Prostate gland (tissue), 2 donors: ENCODE results near the gene ANKRD33. TPM values are rescaled to one million over a fixed set of nuclear protein-coding genes. Genes with fewer than 3 reads are reported as not detected.

Experiments
- DNase-seq: peaks from one replicate; pipeline ENCODE4 v3.0.0-alpha.2; 2019; ENCODE audit warnings: low spot score
- H3K27ac ChIP-seq, 2 donors: fragments of 200-600 bp; sonication (generic); 2 replicates each; pipeline ENCODE4 v1.5.1; 2017 to 2019
- H3K27me3 ChIP-seq: fragments of 200-600 bp; sonication (generic); replicated peaks from 2 replicates; pipeline ENCODE4 v1.5.1; 2019; ENCODE audit not compliant: insufficient read depth
- H3K36me3 ChIP-seq, 2 donors: fragments of 200-600 bp; sonication (generic); 1 replicate in 1 of 2; 2 replicates in 1 of 2; pipeline versions ENCODE4 v1.5.1 to v1.8.1; 2017 to 2019
- H3K4me1 ChIP-seq: fragments of 200-600 bp; sonication (generic); replicated peaks from 2 replicates; pipeline ENCODE4 v1.5.1; 2019
- H3K4me3 ChIP-seq, 2 donors: fragments of 200-600 bp; sonication (generic); 2 replicates each; pipeline ENCODE4 v1.5.1; 2017 to 2019
- H3K9me3 ChIP-seq: fragments of 200-600 bp; sonication (generic); 2 replicates; pipeline ENCODE4 v1.5.1; 2017
- POLR2A ChIP-seq: fragments of 450-650 bp; IDR thresholded peaks from one replicate; pipeline ENCODE4 v1.6.1; 2016; ENCODE audit warnings: antibody characterized with exemption, mild to moderate bottlenecking
- POLR2AphosphoS5 ChIP-seq: sonication (generic); formaldehyde crosslinking; IDR thresholded peaks from one replicate; pipeline ENCODE4 v1.6.1; 2017; ENCODE audit warnings: antibody characterized with exemption
- WGBS: methylation state at CpG from one replicate; pipeline ENCODE4 v1.1.5; 2018; 5-methylcytosine and 5-hydroxymethylcytosine counted together
- intact Hi-C: fragments of 100-400 bp; cut with DNase I; formaldehyde crosslinking; loops from one replicate; pipeline ENCODE4 v1.14.2; 2022
- total RNA-seq, 2 donors: library from RNA; depleted of rRNA; stranded (reverse); fragments of >200 nt; gene quantifications; one replicate each; pipeline ENCODE4 v1.1.0, GENCODE V29; 2016
- TF ChIP-seq, protein P1 (sequence below), 4 experiments: fragments of 200-600 bp in 2 of 4; fragments of 450-650 bp in 2 of 4; sonication (generic) in 2 of 4; IDR thresholded peaks; 1 replicate in 3 of 4; 2 replicates in 1 of 4; pipeline ENCODE4 v1.5.1; 2016 to 2019; ENCODE audit warnings: antibody characterized with exemption in 4 of 4, mild to moderate bottlenecking in 2 of 4, moderate library complexity in 2 of 4

Gene ANKRD33
- total RNA-seq, 2 donors from 2014 or later: not detected

DNA sequence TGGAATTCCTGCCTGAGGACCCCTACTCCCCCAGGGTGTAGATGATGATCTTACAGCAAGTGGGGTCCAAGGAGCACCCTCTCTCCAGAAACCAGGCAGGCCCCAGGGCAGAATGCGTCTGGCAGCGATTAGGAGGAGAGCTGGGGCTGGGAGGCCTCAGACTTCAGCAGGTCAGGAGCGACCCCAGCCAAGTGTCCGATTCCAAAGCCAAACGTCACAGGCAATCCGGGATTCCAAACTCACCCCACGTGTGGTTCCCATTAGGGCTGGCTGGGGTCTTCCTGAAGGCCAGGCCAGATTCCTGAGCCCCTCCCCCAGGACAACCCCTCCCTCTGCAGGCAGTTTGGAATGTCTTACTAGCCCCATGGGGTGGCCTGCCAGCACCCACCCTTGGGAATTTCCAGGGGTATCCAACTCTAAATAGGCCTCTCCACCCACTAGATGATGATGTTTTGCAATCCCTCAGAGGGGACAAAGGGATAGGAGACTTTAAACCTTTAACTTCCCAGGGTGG, 22.1 kb upstream of the ANKRD33 start:
- no peak overlapping the region for H3K4me3 ChIP-seq
- no peak for DNase-seq
- intact Hi-C loops: no loop called here
- WGBS: 90% methylated on average over 7 of the region's 7 CpGs
- H3K27ac ChIP-seq: no peak overlapping the region
- H3K36me3 ChIP-seq: no peaks in the 10 kb centered on the region
- TF ChIP-seq POLR2A (no peak), POLR2AphosphoS5 (no peak)
- TF ChIP-seq, protein P1, sequence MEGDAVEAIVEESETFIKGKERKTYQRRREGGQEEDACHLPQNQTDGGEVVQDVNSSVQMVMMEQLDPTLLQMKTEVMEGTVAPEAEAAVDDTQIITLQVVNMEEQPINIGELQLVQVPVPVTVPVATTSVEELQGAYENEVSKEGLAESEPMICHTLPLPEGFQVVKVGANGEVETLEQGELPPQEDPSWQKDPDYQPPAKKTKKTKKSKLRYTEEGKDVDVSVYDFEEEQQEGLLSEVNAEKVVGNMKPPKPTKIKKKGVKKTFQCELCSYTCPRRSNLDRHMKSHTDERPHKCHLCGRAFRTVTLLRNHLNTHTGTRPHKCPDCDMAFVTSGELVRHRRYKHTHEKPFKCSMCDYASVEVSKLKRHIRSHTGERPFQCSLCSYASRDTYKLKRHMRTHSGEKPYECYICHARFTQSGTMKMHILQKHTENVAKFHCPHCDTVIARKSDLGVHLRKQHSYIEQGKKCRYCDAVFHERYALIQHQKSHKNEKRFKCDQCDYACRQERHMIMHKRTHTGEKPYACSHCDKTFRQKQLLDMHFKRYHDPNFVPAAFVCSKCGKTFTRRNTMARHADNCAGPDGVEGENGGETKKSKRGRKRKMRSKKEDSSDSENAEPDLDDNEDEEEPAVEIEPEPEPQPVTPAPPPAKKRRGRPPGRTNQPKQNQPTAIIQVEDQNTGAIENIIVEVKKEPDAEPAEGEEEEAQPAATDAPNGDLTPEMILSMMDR (IDR thresholded peaks at IDR 0.05): no peak
- H3K9me3 ChIP-seq: no peaks in the 10 kb centered on the region
- peaks cover 16% of the 10 kb centered on the region for H3K27me3 ChIP-seq
- H3K4me1 ChIP-seq: no peaks in the 10 kb centered on the region

DNA sequence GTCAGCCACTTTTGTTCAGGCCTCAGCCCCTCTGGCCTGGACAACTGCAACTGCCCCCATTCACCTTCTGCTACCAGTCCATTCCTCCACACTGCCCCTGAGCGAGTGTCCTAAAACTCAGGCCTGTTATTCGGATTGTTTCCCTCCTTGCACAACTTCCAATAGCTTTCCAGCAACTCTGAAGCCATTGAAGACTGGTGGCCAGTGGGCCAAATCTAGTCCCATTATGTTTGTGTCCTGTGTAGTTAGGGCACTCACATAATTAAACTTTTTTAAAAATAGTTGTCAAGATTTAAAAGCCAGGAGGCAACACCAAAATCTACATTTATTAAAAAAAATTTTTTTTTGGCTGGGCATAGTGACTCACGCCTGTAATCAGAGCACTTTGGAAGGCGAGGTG, 21.6 kb upstream of the ANKRD33 start:
- Histone ChIP-seq H3K36me3 (no peaks in the 10 kb centered on the region), H3K27ac (no peak overlapping the region), H3K27me3 (peaks cover 16% of the 10 kb centered on the region), H3K4me3 (no peak overlapping the region), H3K4me1 (no peaks in the 10 kb centered on the region), H3K9me3 (no peaks in the 10 kb centered on the region)
- 92% methylated on average over 4 of the region's 4 CpGs for WGBS
- TF ChIP-seq, protein P1 (IDR thresholded peaks at IDR 0.05): no peak
- TF ChIP-seq POLR2A (no peak), POLR2AphosphoS5 (no peak)
- intact Hi-C loops: no loop called here
- no peak for DNase-seq

DNA sequence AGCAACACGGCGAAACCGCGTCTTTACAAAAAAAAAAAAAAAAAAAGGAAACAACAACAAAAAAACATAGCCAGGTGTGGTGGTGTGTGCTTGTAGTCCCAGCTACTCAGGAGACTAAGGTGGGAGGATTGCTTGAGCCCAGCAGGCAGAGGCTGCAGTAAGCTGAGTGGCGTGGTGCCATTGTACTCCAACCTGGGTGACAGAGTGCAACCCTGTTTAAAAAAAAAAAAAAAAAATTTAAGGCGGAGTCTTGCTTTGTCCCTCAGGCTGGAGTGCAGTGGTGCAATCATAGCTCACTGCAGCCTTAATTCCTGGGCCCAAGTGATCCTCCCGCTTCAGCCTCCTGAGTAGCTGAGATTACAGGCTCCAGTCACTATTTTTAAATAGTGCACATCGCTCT, 21.1 kb upstream of the ANKRD33 start:
- no peak overlapping the region for H3K4me3 ChIP-seq
- H3K27me3 ChIP-seq: peaks cover 16% of the 10 kb centered on the region
- intact Hi-C loops: no loop called here
- 95% methylated on average over 8 of the region's 8 CpGs for WGBS
- no peaks in the 10 kb centered on the region for H3K4me1 ChIP-seq
- DNase-seq: no peak
- no peaks in the 10 kb centered on the region for H3K36me3 ChIP-seq
- TF ChIP-seq POLR2A (no peak), POLR2AphosphoS5 (no peak)
- TF ChIP-seq, protein P1 (IDR thresholded peaks at IDR 0.05): no peak
- no peak overlapping the region for H3K27ac ChIP-seq
- H3K9me3 ChIP-seq: no peaks in the 10 kb centered on the region

DNA sequence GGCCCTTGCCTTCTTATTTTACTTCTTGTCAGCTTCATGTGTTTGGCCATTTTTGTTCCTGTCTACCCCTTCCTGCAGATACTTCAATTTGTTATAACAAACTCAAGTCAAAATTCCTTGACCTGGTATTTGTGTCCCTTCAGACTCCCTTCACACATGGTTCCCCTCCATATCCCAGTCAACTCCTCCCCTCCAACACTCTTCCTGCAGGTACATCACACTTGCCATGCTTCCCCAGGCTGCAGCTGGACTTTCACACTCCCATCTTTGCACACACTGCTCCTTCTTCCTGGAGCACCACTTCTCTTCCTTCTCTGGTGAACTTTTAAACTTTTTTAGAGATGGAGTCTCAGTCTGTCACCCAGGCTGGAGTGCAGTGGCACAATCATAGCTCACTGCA, 20.5 kb upstream of the ANKRD33 start:
- Histone ChIP-seq H3K27me3 (peaks cover 16% of the 10 kb centered on the region), H3K9me3 (no peaks in the 10 kb centered on the region), H3K4me3 (no peak overlapping the region), H3K27ac (no peak overlapping the region), H3K4me1 (no peaks in the 10 kb centered on the region), H3K36me3 (no peaks in the 10 kb centered on the region)
- TF ChIP-seq POLR2A: no peak
- no peak for TF ChIP-seq POLR2AphosphoS5
- TF ChIP-seq, protein P1 (IDR thresholded peaks at IDR 0.05): no peak
- intact Hi-C loops: no loop called here
- DNase-seq: no peak

DNA sequence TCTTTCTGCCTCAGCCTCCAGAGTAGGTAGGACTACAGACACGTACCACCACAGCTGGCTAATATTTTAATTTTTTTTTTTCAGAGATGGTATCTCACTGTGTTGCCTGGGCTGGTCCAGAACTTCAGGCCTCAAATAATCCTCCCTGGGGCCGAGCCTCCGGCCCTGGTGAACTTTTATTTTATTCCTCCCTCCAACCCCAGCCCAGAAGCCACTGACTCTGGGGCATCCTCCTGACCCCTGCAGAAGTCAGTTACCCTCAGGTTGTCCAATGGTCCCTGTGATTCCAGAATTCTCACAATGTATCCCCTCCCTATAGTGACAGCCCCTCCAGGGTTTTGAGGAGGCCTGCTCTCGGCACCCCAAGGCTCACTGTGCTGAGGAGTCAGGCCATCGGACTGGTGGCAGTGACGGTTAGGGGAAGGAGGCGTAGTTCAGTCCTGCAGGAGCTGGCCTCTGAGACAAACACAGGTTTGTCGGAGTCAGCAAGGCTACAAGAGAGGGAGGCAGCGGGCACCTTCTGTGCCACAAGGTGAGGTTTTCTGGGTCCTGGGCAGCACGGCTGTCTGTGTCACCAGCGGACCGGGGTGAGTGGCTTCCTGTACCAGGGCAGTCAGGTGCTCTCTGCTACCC, 20.0 kb upstream of the ANKRD33 start:
- H3K4me3 ChIP-seq: no peak overlapping the region
- no peaks in the 10 kb centered on the region for H3K9me3 ChIP-seq
- no peak overlapping the region for H3K27ac ChIP-seq
- TF ChIP-seq POLR2AphosphoS5 (no peak), POLR2A (no peak)
- TF ChIP-seq, protein P1 (IDR thresholded peaks at IDR 0.05): no peak
- no peaks in the 10 kb centered on the region for H3K36me3 ChIP-seq
- intact Hi-C loops: no loop called here
- H3K4me1 ChIP-seq: no peaks in the 10 kb centered on the region
- H3K27me3 ChIP-seq: peaks cover 16% of the 10 kb centered on the region
- 96% methylated on average over 12 of the region's 12 CpGs for WGBS
- DNase-seq: no peak
